Stimulated activated CD4-positive, alpha-beta T cell treated with anti-CD3 and anti-CD28 coated beads, Interleukin-2, amount 100 ng/mL, for 48 hours (primary cell): Measurements from ENCODE around the gene JOSD2.
A peak's percentile ranks its signal among the peaks of the same experiment; 100 is the strongest.

Source experiments
- DNase-seq, 2 donors: peaks; one replicate each; pipeline ENCODE4 v3.0.0-alpha.2; 2020

The JOSD2 gene, protein sequence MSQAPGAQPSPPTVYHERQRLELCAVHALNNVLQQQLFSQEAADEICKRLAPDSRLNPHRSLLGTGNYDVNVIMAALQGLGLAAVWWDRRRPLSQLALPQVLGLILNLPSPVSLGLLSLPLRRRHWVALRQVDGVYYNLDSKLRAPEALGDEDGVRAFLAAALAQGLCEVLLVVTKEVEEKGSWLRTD

DNA sequence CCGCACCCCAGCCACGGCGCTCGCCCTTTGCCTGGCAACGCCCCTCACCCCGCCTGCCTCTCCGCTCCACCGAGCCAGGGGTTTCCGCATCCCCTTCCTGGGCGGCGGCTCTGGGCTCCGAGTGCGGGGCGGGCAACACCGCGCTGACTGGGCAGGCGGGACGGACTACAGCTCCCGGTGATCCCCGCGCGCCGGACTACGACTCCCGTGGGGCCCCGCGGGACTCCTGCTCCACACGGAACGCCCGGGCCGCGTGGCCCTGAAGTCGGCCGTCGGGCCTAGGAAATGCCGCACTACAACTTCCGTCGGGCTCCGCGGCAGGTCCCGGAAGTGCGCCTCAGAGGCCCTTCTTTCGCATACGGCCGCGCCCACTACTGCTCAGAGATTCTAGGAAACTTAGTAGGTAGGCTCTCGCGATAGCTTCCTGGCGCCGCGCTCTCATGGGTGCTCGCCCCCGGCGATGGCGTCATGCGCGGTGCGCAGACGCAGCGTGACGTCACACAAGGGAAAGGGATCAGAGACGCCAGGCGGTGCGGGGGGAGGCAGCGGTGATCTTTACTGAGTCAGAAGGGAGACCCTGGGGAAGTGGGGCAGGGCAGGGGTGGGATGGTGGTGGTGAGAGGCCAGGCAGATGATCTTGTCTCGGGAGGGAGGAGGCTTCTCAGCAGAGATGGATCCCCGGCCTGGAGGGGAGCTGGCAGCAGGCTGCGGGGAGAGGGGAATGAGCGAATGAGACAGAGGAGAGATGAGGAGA is at the start of gene JOSD2:
JOSD2 (minus strand) TSS at position 123 of the 754 bp plus-strand sequence. CDS start 760 bp downstream, outside the sequence.
- peak; percentile 91 to 92 for DNase-seq

DNA sequence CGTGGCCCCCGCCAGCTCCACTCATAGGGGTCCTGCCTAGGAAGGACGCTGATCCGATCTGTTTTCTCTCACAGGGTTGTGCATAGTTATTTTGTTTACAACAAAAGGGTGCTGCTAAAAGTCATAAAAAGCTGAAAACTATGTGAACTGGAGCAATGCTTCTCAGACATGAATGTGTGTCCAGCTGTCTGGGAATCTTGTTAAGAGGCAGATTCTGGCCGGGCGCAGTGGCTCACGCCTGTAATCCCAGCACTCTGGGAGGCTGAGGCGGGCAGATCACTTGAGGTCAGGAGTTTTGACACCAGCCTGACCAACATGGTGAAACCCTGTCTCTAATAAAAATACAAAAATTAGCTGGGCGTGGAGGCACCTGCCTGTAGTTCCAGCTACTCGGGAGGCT is 48.6 kb upstream of the JOSD2 start:
- DNase-seq = no peak

DNA sequence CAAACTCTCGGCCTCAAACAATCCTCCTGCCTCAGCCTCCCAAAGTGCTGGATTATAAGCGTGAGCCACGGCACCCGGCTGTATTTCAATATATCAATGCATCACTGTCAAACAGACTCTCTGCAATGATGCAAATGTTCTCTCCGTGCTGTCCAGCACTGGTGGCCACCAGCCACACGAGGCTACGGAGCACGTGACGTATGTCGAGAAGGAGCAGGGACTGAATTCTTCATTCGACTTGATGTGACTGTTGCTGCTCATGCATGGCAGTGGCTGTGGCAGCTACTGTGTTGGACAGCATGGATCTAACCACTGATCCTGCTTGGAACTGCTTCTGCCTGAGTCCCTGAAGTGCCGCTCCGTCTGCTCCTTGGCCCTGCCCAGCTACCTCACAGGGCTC is 47.5 kb upstream of the JOSD2 start:
- no peak for DNase-seq

DNA sequence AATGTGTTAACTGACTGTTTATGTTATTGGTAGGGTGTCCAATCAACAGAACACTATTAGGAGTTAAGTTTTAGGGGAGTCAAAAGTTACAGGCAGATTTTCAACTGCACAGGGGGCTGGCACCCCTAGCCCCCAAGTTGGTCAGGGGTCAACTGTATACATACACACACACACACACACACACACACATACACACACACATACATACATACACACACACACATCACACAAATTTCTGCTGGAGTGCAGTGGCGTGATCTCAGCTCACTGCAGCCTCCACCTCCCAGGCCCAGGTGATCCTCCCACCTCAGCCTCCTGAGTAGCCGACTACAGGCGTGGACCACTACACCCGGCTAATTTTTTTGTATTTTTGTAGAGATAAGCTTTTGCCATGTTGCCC is 47.0 kb upstream of the JOSD2 start:
- no peak for DNase-seq

DNA sequence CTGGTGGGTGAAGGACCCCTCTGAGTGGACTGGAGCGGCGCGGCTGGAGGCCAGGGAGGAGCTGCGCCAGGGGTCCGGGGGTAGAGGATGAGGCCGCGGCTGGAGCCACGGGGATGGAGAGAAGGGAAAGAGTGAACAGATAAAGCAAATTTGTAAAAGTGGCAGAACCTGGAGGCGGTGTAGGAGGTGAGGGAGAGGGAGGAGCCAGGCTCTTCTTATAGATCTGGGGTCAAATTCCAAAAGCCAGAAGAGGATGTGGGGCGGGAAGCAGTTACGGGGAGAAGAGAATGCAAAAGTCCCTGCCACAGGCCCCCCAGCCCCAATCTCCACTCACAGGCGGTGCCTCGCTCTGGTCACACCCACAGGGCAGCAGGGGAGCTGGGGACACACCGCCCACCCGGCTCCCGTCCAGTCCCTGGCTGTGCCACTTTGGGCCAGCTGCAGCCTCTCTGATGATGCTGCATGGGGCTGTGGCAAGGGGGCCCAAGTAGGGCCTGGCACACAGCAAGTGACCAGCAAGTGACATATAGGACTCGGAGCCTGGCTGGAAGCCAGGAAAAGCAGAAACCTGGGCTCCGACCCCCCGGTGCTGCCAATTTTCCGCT is 46.1 kb upstream of the JOSD2 start:
- no peak for DNase-seq

DNA sequence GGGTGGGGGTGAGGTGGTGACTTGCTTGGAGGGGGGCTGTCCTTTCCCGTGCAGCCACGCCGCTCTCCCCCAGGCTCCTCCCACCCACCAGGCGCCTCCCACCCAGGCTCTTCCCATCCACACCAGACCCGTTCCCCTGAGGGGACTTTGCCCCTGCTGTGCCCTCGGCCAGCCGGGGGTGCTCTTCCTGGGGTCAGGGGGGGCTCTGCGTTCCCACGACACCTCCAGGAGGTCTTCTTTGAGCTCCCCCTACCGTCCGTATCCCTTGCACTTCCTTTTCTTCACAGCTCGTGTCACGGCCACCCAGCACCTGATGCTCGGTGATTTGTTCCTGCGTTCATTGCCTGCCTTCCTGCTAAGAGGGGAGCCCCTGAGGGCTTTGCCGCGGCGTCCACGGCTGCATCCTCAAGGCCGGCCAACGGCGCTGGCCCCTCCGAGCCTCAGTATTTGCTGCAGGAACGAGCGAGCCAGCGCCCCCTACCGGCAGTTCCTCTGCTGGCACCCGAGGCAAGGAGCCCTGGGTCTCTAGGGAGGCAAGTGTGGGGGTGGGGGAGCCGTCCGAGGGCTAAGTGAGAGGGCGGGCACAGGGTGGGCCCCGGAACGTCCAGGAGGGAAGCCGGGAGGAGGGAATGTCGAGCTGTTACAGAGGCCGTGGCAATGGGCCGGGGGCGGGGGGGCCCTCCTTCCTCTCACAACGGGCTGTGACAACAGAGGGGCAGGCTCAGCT is 45.5 kb upstream of the JOSD2 start:
- peak; percentile 82 to 84 for DNase-seq

DNA sequence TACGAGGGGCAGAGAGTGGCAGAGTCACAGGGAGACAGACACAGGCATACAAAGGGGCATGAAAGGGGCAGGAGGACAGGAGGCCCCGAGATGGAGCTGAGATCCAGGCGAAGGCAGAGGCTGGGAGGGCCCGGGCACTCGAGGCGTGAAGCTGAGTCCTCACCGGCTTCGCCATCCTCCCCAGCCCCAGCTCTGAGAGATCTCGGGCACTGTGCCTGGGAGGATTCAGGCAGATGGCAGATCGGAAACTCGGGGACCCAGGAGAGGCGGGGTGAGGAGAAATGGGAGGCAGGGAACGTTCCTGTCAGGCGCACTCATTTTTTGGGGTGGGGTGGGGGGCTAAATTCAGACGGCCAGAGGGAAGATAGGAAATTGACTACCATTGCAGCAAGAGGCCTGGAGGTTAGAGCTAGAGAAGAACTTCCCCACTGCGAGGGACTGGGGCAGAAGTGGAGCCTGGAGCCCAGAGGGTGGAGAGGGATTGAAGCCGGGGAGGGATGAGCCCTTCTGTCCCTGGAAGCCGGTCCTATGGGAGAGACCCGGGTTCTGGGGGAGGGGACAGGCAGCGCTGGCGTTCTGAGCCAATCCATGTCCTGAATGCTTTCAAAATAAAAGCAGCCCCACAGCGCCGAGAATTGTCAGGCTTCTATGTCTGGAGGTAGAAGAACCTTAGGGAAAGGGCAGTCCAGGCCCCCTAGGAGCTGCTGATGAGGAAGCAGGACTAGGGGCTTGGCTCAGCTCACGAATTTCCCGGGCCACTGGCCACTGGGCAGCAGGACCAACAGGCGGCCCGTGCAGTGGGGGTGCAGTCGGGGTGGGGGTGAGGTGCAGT is 44.7 kb upstream of the JOSD2 start:
- no peak for DNase-seq

DNA sequence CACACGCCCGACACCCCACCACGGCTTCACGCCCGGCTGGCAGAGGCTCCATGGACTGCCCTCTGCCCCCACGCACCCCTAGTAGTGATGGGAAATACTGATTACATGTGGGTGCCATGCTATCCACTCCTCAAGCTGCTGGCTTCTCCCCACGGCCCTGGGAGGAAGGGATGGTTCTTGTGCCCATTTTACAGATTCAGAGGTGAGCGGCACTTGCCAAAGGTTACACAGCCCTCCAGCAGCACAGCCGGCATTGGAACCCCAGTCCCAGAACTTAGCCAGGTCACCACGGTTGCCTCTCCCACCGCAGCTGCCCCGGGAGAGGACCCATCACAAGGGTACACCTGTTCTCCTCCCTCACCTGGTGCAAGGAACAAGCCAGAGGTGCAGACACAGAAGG is 44.0 kb upstream of the JOSD2 start:
- no peak for DNase-seq

DNA sequence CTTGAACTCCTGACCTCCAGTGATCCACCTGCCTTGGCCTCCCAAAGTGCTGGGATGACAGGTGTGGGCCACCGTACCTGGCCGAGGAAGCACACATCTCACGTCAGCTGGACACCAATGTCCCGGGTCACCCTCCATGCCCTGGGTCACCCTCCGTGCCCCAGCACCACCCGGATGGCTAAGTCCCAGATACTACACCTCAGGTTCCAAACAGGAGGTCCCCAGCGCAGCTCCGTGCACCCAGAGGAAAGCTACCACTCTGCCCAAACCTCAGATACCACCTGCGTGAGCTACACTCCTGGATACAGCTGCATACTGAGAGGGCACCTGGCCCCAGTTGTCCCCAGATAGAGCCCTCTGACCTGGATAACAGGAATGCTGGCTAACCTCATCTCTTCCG is 43.2 kb upstream of the JOSD2 start:
- DNase-seq = no peak

DNA sequence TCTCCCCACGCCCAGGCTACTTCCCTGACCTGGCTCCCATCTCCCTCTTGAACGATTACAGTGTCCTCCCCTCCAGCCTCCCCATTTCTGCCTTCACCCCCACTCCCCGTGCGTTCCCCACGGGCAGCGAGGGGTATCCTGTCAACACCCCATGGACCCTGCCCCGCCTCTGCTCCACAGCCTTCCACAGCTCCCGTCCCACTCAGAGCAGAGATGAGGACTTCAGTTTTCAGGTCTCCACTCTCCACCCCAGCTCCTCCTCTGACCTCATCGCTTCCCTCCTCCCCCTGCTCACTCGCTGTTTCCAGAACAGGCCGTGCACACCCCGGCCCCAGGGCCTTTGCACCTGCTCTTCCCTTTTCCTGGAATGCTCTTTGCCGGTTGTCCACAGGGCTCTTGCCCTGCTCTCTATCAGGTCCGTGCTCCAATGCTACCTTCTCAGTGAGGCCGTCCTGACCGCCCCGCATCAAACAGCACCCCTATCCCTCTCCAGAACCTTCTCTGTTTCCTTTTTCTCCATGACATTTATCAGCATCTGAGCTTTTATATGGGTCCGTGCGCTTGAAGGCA is 42.2 kb upstream of the JOSD2 start:
- no peak for DNase-seq

DNA sequence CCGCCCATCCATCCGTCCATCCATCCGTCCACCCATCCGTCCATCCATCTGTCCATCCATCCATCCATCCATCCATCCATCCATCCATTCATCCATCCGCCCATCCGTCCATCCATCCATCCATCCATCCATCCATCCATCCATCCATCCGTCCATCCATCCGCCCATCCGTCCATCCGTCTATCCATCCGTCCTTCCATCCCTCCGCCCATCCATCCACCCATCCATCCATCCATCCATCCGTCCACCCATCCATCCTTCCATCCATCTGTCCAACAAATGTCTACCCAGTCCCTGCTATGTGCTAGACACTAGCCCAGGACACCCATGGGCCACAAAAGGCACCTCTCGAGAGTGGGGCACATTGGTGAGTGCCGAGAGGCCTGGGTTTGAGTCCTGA is 41.5 kb upstream of the JOSD2 start:
- no peak for DNase-seq

DNA sequence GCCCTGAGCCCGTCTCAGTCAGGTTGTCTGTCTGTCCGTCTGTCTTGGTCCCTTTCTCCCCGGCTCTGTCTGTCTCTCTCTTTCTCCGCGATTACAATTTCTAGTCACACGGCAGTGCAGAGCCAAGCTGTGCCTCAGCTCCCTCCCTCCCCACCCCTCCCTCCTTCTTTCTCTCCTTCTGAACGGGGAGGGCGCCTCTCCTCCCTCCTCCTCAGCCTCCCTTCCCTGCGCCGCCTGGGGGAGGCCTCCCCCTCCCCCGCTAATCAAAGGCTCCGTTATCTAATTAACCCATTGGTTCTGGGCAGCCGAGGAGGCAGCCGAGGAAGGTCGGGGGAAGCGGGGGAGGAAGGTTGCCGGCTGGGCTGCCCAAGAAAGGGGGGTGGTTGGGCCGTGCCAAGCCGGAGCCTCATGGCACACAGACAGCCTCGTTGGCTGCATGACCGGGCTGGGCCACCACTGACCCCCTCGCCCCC is 40.8 kb upstream of the JOSD2 start:
- no peak for DNase-seq

DNA sequence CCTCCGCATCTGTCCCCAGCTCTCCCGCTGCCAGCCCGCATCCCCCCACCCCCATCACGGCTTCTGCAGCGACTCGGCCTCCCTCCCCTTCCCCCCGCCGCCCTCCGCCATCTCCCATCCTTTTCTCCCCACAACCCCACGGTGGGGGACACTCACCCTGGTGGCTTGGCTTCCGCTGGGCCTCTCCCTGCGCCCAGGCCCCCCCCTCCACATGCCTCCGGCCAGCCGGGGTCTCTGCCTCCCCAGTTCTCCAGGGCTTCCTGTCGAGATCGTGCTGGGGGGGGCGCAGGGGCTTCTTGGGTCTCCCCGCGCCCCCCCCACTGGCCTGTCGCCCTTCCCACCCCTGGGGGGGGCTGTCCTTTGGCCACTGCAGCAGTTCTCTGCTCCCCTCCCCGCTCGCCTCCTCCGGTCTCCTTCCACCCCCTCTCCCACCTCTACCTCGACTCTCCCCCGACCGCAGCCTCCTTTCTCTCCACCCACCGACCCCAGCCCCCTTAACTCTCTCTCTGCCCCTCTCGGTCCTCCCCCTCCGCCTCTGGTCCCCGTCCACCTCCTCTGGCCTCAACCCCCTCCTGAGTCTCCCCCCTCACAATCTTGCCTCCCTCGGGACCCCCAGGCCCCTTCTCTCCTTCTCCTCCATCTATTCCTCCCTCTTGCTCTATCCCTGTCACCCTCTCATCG is 40.2 kb upstream of the JOSD2 start:
- DNase-seq = no peak

DNA sequence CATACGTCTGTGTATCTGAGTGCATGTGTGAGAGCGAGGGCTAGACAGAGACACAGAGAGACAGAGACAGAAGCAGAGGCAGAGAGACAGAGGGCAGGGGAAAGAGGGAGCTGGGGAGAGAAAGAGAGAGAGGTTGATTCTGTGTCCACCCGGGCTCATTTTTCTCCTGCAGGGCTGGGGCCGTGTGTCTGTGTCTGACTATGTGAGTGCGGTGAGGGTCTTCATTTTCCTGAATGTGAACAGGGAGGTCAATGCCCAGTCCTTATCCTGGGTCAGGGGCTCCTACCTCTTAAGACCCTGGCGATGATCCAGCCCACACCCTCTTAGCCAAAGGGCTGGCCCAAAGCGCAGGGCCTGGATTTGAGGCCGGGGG is 39.6 kb upstream of the JOSD2 start:
- DNase-seq = no peak

DNA sequence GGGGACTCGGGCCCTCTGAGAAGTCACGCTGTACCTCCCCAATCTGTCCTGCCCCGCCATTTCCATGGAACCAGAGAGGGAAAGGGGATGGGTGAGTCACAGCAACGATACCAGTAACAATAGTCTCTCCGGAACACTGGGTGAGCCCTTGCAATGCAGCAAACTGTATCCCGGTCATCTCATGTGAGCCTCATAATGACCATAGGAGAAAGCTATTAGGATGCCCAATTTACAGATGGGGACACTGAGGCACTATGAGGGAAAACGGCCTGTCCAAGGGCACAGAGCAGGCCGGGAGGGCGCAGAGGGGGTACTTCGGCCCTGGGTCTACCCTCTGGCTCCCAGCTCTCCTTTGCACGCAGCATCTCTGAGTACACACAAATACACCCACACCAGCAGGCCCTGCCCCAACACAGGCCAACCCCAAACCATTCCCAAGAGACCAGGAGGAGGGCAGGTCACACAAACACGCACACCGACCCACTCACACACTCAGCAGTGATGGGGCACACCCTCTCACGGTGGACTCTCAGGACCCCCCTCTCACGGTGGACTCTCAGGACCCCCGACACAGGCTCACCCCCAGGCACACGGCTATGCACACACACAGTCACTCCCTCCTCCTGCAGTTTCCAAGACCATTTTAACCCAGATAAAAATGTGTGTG is 39.1 kb upstream of the JOSD2 start:
- no peak for DNase-seq

DNA sequence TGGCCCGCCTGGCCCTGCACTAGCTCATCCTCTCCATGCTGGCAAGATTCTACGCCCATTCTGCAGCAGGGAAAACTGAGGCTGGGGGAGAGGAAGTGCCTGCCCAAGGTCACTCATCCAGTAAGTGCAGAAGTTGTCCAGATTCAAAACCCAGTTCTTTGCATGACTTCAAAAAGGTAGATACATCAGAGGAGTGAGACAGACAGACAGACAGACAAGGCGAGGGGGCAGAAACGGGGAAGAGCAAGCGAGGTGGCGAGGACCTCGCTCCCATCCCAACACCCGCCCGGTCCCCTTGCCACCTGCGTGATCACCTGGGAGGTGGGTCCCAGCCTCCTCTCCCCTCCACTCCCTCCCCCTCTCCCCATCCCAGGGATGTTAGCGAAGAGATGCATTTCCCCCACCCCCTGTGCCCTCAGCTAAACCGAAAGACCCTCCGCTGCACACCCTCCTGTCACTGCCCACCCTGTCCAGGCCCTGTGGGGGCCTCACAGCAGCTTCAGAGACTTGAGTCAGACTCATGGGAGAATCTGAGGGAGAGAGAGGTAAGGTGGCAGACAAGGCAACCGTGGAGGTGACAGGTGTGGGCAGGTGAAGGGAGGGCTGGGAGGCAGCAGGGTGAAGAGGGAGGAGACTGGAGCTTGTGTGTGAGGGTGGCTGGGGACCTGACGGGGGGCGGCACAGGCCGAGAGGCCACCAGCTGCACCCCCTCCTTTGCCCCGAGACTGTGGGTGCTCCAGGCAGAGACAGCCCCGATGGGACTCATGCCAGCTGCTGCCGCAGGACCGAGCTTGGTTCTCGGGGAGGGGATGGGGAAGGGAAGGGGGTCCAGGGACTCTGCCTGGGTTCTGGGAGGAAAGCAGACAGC is 38.3 kb upstream of the JOSD2 start:
- DNase-seq = no peak

DNA sequence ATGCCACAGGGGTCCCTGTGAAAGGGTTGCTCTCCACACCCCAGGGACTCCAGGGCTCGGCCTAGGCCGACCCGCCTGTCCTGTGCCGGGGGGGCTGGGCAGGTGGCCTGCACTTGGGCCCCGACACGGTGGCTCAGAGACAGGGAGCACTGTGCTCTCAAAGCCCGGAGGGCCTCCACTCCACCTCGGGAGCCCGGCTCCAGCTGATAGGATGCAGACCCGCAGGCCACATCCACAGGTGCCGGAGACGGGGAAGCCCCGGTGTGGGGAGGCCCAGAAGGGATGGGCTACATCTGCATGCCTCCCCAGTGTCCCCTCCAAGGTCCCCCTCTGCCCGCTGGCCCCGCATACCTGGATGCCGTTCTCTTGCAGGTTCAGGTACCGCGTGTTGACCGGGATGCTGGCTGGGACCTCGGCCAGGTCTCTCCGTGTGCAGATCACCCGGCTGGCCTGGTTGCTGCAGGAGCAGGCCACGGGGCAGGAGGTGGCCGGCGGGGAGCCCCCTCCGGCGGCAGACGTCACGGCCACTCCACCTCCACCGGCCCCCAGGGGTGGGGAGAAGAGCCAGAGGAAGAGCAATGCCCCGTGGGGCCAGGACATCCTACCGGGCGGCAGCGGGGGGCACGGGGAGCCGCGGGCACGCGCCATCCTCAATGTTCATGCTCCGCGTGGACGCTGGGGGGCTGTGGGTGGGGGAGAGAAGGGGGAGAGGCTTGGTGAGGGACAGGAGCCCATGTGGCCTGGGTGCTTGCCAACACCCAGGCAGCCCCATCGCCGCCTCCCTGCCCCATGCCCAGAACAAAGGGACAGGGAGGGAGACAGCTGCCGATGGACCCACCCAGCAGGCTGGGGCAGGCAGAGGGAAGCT is 37.4 kb upstream of the JOSD2 start:
- no peak for DNase-seq

DNA sequence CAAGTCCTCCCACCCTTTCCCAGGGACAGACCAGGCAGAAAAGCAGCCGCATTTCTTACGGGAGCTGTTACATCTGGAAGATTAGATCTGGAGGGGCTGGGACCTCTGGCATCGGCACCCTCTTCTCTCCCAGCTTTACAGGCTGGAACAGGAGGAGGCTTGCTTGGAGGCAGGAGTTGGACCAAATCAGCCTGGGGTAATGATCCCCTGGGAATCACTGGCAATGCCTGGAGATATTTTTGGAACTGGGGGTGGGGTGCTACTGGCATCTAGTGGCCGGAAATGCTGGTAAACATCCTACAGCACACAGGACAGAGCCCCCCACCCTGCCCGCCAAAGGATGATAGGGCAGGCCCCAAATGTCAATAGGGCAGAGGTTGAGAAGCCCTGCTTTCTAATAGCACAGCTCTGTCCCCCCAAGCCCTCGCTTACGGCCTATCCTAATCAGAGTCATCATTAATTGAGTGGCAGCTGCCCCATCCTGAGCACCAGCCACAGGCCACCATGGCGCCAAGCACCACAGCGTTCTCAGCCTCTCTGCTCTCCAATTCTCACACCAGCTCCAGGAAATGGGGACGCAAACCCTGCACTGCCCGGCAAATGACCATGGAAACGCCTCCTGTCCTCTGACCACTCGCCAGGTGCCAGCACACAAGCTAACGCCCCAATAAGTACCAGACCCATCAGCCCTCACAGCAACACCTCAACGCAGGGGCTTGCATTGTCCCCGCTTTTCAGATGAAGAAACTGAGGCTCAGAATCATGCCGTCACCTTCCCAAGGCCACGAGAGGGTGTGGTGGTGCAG is 36.6 kb upstream of the JOSD2 start:
- no peak for DNase-seq
